DOHH2 (cell line): ENCODE results near the gene TSKU.

Source experiments
- EZH2phosphoT487 ChIP-seq: fragments of 200-600 bp; sonication (generic); IDR thresholded peaks from 2 replicates; pipeline ENCODE4 v1.6.1; 2017; ENCODE audit warnings: borderline replicate concordance, mild to moderate bottlenecking, antibody characterized with exemption, low read length, moderate library complexity, mixed read lengths
- TF ChIP-seq, protein P1 (sequence below): fragments of 200-600 bp; sonication (generic); IDR thresholded peaks from one replicate; pipeline ENCODE4 v1.5.1; 2014; ENCODE audit warnings: antibody characterized with exemption, mild to moderate bottlenecking, low read depth, low read length; ENCODE audit not compliant: poor library complexity, severe bottlenecking

- TF ChIP-seq, protein P1, sequence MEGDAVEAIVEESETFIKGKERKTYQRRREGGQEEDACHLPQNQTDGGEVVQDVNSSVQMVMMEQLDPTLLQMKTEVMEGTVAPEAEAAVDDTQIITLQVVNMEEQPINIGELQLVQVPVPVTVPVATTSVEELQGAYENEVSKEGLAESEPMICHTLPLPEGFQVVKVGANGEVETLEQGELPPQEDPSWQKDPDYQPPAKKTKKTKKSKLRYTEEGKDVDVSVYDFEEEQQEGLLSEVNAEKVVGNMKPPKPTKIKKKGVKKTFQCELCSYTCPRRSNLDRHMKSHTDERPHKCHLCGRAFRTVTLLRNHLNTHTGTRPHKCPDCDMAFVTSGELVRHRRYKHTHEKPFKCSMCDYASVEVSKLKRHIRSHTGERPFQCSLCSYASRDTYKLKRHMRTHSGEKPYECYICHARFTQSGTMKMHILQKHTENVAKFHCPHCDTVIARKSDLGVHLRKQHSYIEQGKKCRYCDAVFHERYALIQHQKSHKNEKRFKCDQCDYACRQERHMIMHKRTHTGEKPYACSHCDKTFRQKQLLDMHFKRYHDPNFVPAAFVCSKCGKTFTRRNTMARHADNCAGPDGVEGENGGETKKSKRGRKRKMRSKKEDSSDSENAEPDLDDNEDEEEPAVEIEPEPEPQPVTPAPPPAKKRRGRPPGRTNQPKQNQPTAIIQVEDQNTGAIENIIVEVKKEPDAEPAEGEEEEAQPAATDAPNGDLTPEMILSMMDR = no peak
- no peak for TF ChIP-seq EZH2phosphoT487
Measured at GRCh38 chr11:76753950-76754349, 29.2 kb upstream of the TSKU start.
